ENCODE data around the gene FOXP1. TPM values are rescaled to one million over a fixed set of nuclear protein-coding genes. Genes with fewer than 3 reads are reported as not detected.

The FOXP1 gene
- total RNA-seq, 1 experiment from 2014 or later: 2.9 TPM

- Histone ChIP-seq H3K4me1 (ENCODE audit: control insufficient read depth, insufficient read depth, low read length) (no peaks in the 10 kb centered on the region), H3K27me3 (ENCODE audit: control insufficient read depth, insufficient read depth, low read length) (no peaks in the 10 kb centered on the region), H3K9me3 (ENCODE audit: control insufficient read depth, insufficient read depth, low read depth, low read length) (no peaks in the 10 kb centered on the region), H3K36me3 (ENCODE audit: control insufficient read depth, insufficient read depth, low read length) (no peaks in the 10 kb centered on the region), H3K4me3 (ENCODE audit: low read depth in 2 of 2, low read length in 2 of 2) (no peak overlapping the region), H3K27ac (ENCODE audit: low read length) (no peak overlapping the region)
- CTCF ChIA-PET: no interaction called here
- POLR2A ChIA-PET: no interaction called here
- TF ChIP-seq REST (IDR thresholded peaks at IDR 0.05; ENCODE audit: insufficient read depth in 1 of 2, low read depth in 2 of 2, low read length in 1 of 2) (no peak), TCF7L2 (IDR thresholded peaks at IDR 0.05; ENCODE audit: low read depth, low read length) (no peak), POLR2AphosphoS5 (IDR thresholded peaks at IDR 0.05; ENCODE audit: low read depth, low read length) (no peak), SIN3A (IDR thresholded peaks at IDR 0.05; ENCODE audit: borderline replicate concordance, insufficient read depth, low read depth, low read length) (no peak)
- TF ChIP-seq, protein P1, sequence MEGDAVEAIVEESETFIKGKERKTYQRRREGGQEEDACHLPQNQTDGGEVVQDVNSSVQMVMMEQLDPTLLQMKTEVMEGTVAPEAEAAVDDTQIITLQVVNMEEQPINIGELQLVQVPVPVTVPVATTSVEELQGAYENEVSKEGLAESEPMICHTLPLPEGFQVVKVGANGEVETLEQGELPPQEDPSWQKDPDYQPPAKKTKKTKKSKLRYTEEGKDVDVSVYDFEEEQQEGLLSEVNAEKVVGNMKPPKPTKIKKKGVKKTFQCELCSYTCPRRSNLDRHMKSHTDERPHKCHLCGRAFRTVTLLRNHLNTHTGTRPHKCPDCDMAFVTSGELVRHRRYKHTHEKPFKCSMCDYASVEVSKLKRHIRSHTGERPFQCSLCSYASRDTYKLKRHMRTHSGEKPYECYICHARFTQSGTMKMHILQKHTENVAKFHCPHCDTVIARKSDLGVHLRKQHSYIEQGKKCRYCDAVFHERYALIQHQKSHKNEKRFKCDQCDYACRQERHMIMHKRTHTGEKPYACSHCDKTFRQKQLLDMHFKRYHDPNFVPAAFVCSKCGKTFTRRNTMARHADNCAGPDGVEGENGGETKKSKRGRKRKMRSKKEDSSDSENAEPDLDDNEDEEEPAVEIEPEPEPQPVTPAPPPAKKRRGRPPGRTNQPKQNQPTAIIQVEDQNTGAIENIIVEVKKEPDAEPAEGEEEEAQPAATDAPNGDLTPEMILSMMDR (IDR thresholded peaks at IDR 0.05): no peak
- intact Hi-C loops (cut with micrococcal nuclease; ENCODE audit: unreplicated experiment): no loop called here
- no TSS peak for BruUV-seq (replicated peaks)
- DNase-seq (ENCODE audit: low read depth, low spot score) (no peak), ATAC-seq (no peak)
- in situ Hi-C loops (cut with HindIII; ENCODE audit: low pct_unique_long_range_greater_than_20kb, low sequenced_read_pairs): no loop called here
Measured at GRCh38 chr3:71520161-71521020, 63.1 kb downstream of the FOXP1 start.

- Histone ChIP-seq H3K27me3 (ENCODE audit: control insufficient read depth, insufficient read depth, low read length) (no peaks in the 10 kb centered on the region), H3K36me3 (ENCODE audit: control insufficient read depth, insufficient read depth, low read length) (no peaks in the 10 kb centered on the region), H3K27ac (ENCODE audit: low read length) (no peak overlapping the region), H3K9me3 (ENCODE audit: control insufficient read depth, insufficient read depth, low read depth, low read length) (no peaks in the 10 kb centered on the region), H3K4me3 (ENCODE audit: low read depth in 2 of 2, low read length in 2 of 2) (no peak overlapping the region), H3K4me1 (ENCODE audit: control insufficient read depth, insufficient read depth, low read length) (no peaks in the 10 kb centered on the region)
- ATAC-seq (no peak), DNase-seq (ENCODE audit: low read depth, low spot score) (no peak)
- BruUV-seq (replicated peaks): no TSS peak
- CTCF ChIA-PET: no interaction called here
- intact Hi-C loops (cut with micrococcal nuclease; ENCODE audit: unreplicated experiment) (no loop called here), in situ Hi-C loops (cut with HindIII; ENCODE audit: low pct_unique_long_range_greater_than_20kb, low sequenced_read_pairs) (no loop called here)
- POLR2A ChIA-PET: no interaction called here
- TF ChIP-seq, protein P1 (IDR thresholded peaks at IDR 0.05): no peak
- TF ChIP-seq POLR2AphosphoS5 (IDR thresholded peaks at IDR 0.05; ENCODE audit: low read depth, low read length): no peak
- no peak for TF ChIP-seq SIN3A (IDR thresholded peaks at IDR 0.05; ENCODE audit: borderline replicate concordance, insufficient read depth, low read depth, low read length)
- TF ChIP-seq TCF7L2 (IDR thresholded peaks at IDR 0.05; ENCODE audit: low read depth, low read length): no peak
- TF ChIP-seq REST (IDR thresholded peaks at IDR 0.05; ENCODE audit: insufficient read depth in 1 of 2, low read depth in 2 of 2, low read length in 1 of 2): no peak
Measured at GRCh38 chr3:71518089-71518488, 65.4 kb downstream of the FOXP1 start.

Data from Panc1 (cell line).